Activated CD8-positive, alpha-beta memory T cell treated with anti-CD3 and anti-CD28 coated beads, Interleukin-2, amount 50 U/mL, for 24 hours (primary cell): ENCODE data around the gene SPON1.

Source experiments
- DNase-seq: peaks from one replicate; pipeline ENCODE4 v3.0.0-alpha.2; 2020; ENCODE audit errors: extremely low read depth

Gene SPON1

GRCh38 chr11:14036469-14036868, 73.9 kb downstream of the SPON1 start:
- no peak for DNase-seq

- DNase-seq: no peak
Measured at GRCh38 chr11:14041040-14041439, 78.5 kb downstream of the SPON1 start.

- DNase-seq: no peak
Measured at GRCh38 chr11:14041565-14041964, 79.0 kb downstream of the SPON1 start.

- DNase-seq: no peak
Measured at GRCh38 chr11:14042686-14043465, 80.4 kb downstream of the SPON1 start.

- DNase-seq: no peak
Measured at GRCh38 chr11:14044916-14045315, 82.4 kb downstream of the SPON1 start.

- no peak for DNase-seq
Measured at GRCh38 chr11:14045417-14045816, 82.9 kb downstream of the SPON1 start.

GRCh38 chr11:14052198-14052597, 89.7 kb downstream of the SPON1 start:
- no peak for DNase-seq

GRCh38 chr11:14054116-14055107, 91.9 kb downstream of the SPON1 start:
- no peak for DNase-seq

GRCh38 chr11:14055936-14056335, 93.4 kb downstream of the SPON1 start:
- no peak for DNase-seq

- no peak for DNase-seq
Measured at GRCh38 chr11:14058061-14058460, 95.5 kb downstream of the SPON1 start.

GRCh38 chr11:14059491-14059890, 97.0 kb downstream of the SPON1 start:
- no peak for DNase-seq

- DNase-seq: no peak
Measured at GRCh38 chr11:14061721-14062120, 99.2 kb downstream of the SPON1 start.

GRCh38 chr11:14065141-14065540, 102.6 kb downstream of the SPON1 start:
- DNase-seq: no peak

- no peak for DNase-seq
Measured at GRCh38 chr11:14065681-14066080, 103.2 kb downstream of the SPON1 start.

- DNase-seq: no peak
Measured at GRCh38 chr11:14067686-14068085, 105.2 kb downstream of the SPON1 start.

GRCh38 chr11:14070896-14071295, 108.4 kb downstream of the SPON1 start:
- DNase-seq: no peak

- DNase-seq: no peak
Measured at GRCh38 chr11:14073849-14074476, 111.4 kb downstream of the SPON1 start.

GRCh38 chr11:14075118-14076078, 112.9 kb downstream of the SPON1 start:
- peak; percentile 18 for DNase-seq

GRCh38 chr11:14079011-14079410, 116.5 kb downstream of the SPON1 start:
- no peak for DNase-seq

GRCh38 chr11:14079797-14080196, 117.3 kb downstream of the SPON1 start:
- no peak for DNase-seq

- DNase-seq: no peak
Measured at GRCh38 chr11:14081581-14082231, 119.2 kb downstream of the SPON1 start.
